Measurements from ENCODE around the gene TOP3B.
A peak's percentile ranks its signal among the peaks of the same experiment; 100 is the strongest.

Gene TOP3B

GRCh38 chr22:21991774-21992173 is 9.2 kb upstream of the TOP3B start:
- Histone ChIP-seq H3K4ac (ENCODE audit: low read depth, low read length) (no peak overlapping the region), H3K79me2 (ENCODE audit: control insufficient read depth, insufficient read depth, low read length) (no peaks in the 10 kb centered on the region), H2BK15ac (replicated peaks; ENCODE audit: low read depth) (no peak overlapping the region), H3K27ac (ENCODE audit: low read depth, low read length) (no peak overlapping the region), H3K4me3 (ENCODE audit: low read length) (no peak overlapping the region), H3K18ac (ENCODE audit: low read length) (no peak overlapping the region), H2BK5ac (ENCODE audit: low read length) (no peak overlapping the region), H3K56ac (ENCODE audit: low read length) (no peak overlapping the region), H3K79me1 (ENCODE audit: low read length) (no peaks in the 10 kb centered on the region), H2AK5ac (ENCODE audit: low read length) (no peak overlapping the region), H4K8ac (ENCODE audit: low read depth, low read length) (no peak overlapping the region), H2BK120ac (ENCODE audit: low read depth, low read length) (no peak overlapping the region), H3K36me3 (ENCODE audit: control insufficient read depth, insufficient read depth, low read length) (no peaks in the 10 kb centered on the region), H3K4me2 (ENCODE audit: low read length) (no peak overlapping the region), H3K9ac (ENCODE audit: low read length) (no peak overlapping the region), H3K27me3 (ENCODE audit: insufficient read depth, low read length, poor library complexity) (no peaks in the 10 kb centered on the region), H3K4me1 (ENCODE audit: control insufficient read depth, low read depth, low read length) (no peaks in the 10 kb centered on the region), H3K23ac (ENCODE audit: low read length) (no peak overlapping the region), H4K5ac (ENCODE audit: low read length) (no peak overlapping the region)
- no CpG with 5 or more reads among the region's 5 CpGs for WGBS (ENCODE audit: extremely low coverage, insufficient coverage, low lambda C conversion rate)
- no peak for DNase-seq

GRCh38 chr22:21991304-21991596 is 8.7 kb upstream of the TOP3B start:
- no peak overlapping the region for H3K23ac ChIP-seq (ENCODE audit: low read length)
- H3K4me1 ChIP-seq (ENCODE audit: control insufficient read depth, low read depth, low read length) = no peaks in the 10 kb centered on the region
- no peak overlapping the region for H2BK5ac ChIP-seq (ENCODE audit: low read length)
- H3K79me2 ChIP-seq (ENCODE audit: control insufficient read depth, insufficient read depth, low read length) = no peaks in the 10 kb centered on the region
- no peak overlapping the region for H3K4ac ChIP-seq (ENCODE audit: low read depth, low read length)
- no peaks in the 10 kb centered on the region for H3K79me1 ChIP-seq (ENCODE audit: low read length)
- H2AK5ac ChIP-seq (ENCODE audit: low read length) = no peak overlapping the region
- H3K18ac ChIP-seq (ENCODE audit: low read length) = no peak overlapping the region
- no peak overlapping the region for H3K9ac ChIP-seq (ENCODE audit: low read length)
- no peak overlapping the region for H2BK120ac ChIP-seq (ENCODE audit: low read depth, low read length)
- no peak overlapping the region for H2BK15ac ChIP-seq (replicated peaks; ENCODE audit: low read depth)
- H3K36me3 ChIP-seq (ENCODE audit: control insufficient read depth, insufficient read depth, low read length) = no peaks in the 10 kb centered on the region
- no peaks in the 10 kb centered on the region for H3K27me3 ChIP-seq (ENCODE audit: insufficient read depth, low read length, poor library complexity)
- H3K4me2 ChIP-seq (ENCODE audit: low read length) = no peak overlapping the region
- H3K56ac ChIP-seq (ENCODE audit: low read length) = no peak overlapping the region
- no peak overlapping the region for H3K4me3 ChIP-seq (ENCODE audit: low read length)
- no peak overlapping the region for H3K27ac ChIP-seq (ENCODE audit: low read depth, low read length)
- H4K8ac ChIP-seq (ENCODE audit: low read depth, low read length) = no peak overlapping the region
- WGBS (ENCODE audit: extremely low coverage, insufficient coverage, low lambda C conversion rate) = no CpG with 5 or more reads among the region's 6 CpGs
- H4K5ac ChIP-seq (ENCODE audit: low read length) = no peak overlapping the region
- DNase-seq = no peak

GRCh38 chr22:21990445-21991303 is 8.1 kb upstream of the TOP3B start:
- H3K56ac ChIP-seq (ENCODE audit: low read length) = no peak overlapping the region
- no peak overlapping the region for H2BK15ac ChIP-seq (replicated peaks; ENCODE audit: low read depth)
- no peak overlapping the region for H3K4me2 ChIP-seq (ENCODE audit: low read length)
- H3K27ac ChIP-seq (ENCODE audit: low read depth, low read length) = no peak overlapping the region
- H4K8ac ChIP-seq (ENCODE audit: low read depth, low read length) = no peak overlapping the region
- H4K5ac ChIP-seq (ENCODE audit: low read length) = no peak overlapping the region
- no peak overlapping the region for H2BK120ac ChIP-seq (ENCODE audit: low read depth, low read length)
- no peak for DNase-seq
- no peaks in the 10 kb centered on the region for H3K79me2 ChIP-seq (ENCODE audit: control insufficient read depth, insufficient read depth, low read length)
- H3K36me3 ChIP-seq (ENCODE audit: control insufficient read depth, insufficient read depth, low read length) = no peaks in the 10 kb centered on the region
- no peaks in the 10 kb centered on the region for H3K4me1 ChIP-seq (ENCODE audit: control insufficient read depth, low read depth, low read length)
- no peak overlapping the region for H2AK5ac ChIP-seq (ENCODE audit: low read length)
- H3K18ac ChIP-seq (ENCODE audit: low read length) = no peak overlapping the region
- WGBS (ENCODE audit: extremely low coverage, insufficient coverage, low lambda C conversion rate) = no CpG with 5 or more reads among the region's 16 CpGs
- H3K23ac ChIP-seq (ENCODE audit: low read length) = no peak overlapping the region
- no peak overlapping the region for H2BK5ac ChIP-seq (ENCODE audit: low read length)
- H3K4ac ChIP-seq (ENCODE audit: low read depth, low read length) = no peak overlapping the region
- no peak overlapping the region for H3K4me3 ChIP-seq (ENCODE audit: low read length)
- H3K79me1 ChIP-seq (ENCODE audit: low read length) = no peaks in the 10 kb centered on the region
- no peaks in the 10 kb centered on the region for H3K27me3 ChIP-seq (ENCODE audit: insufficient read depth, low read length, poor library complexity)
- no peak overlapping the region for H3K9ac ChIP-seq (ENCODE audit: low read length)

GRCh38 chr22:21989049-21989448 is 6.5 kb upstream of the TOP3B start:
- Histone ChIP-seq H3K4me1 (ENCODE audit: control insufficient read depth, low read depth, low read length) (no peaks in the 10 kb centered on the region), H3K4me2 (ENCODE audit: low read length) (no peak overlapping the region), H3K27ac (ENCODE audit: low read depth, low read length) (no peak overlapping the region), H2BK15ac (replicated peaks; ENCODE audit: low read depth) (no peak overlapping the region), H2BK120ac (ENCODE audit: low read depth, low read length) (no peak overlapping the region), H3K56ac (ENCODE audit: low read length) (no peak overlapping the region), H4K8ac (ENCODE audit: low read depth, low read length) (no peak overlapping the region), H3K18ac (ENCODE audit: low read length) (no peak overlapping the region), H3K27me3 (ENCODE audit: insufficient read depth, low read length, poor library complexity) (no peaks in the 10 kb centered on the region), H3K79me1 (ENCODE audit: low read length) (no peaks in the 10 kb centered on the region), H3K36me3 (ENCODE audit: control insufficient read depth, insufficient read depth, low read length) (no peaks in the 10 kb centered on the region), H4K5ac (ENCODE audit: low read length) (no peak overlapping the region), H2AK5ac (ENCODE audit: low read length) (no peak overlapping the region), H3K79me2 (ENCODE audit: control insufficient read depth, insufficient read depth, low read length) (no peaks in the 10 kb centered on the region), H3K4me3 (ENCODE audit: low read length) (no peak overlapping the region), H3K9ac (ENCODE audit: low read length) (no peak overlapping the region), H3K23ac (ENCODE audit: low read length) (no peak overlapping the region), H3K4ac (ENCODE audit: low read depth, low read length) (no peak overlapping the region), H2BK5ac (ENCODE audit: low read length) (no peak overlapping the region)
- no CpG with 5 or more reads among the region's 6 CpGs for WGBS (ENCODE audit: extremely low coverage, insufficient coverage, low lambda C conversion rate)
- no peak for DNase-seq

- H3K23ac ChIP-seq (ENCODE audit: low read length) = no peak overlapping the region
- H2BK15ac ChIP-seq (replicated peaks; ENCODE audit: low read depth) = no peak overlapping the region
- H2BK5ac ChIP-seq (ENCODE audit: low read length) = no peak overlapping the region
- DNase-seq = no peak
- H4K5ac ChIP-seq (ENCODE audit: low read length) = no peak overlapping the region
- no peaks in the 10 kb centered on the region for H3K4me1 ChIP-seq (ENCODE audit: control insufficient read depth, low read depth, low read length)
- no peak overlapping the region for H3K4me2 ChIP-seq (ENCODE audit: low read length)
- no peak overlapping the region for H4K8ac ChIP-seq (ENCODE audit: low read depth, low read length)
- no CpG with 5 or more reads among the region's 5 CpGs for whole genome bisulfite sequencing (ENCODE audit: extremely low coverage, insufficient coverage, low lambda C conversion rate)
- H3K79me1 ChIP-seq (ENCODE audit: low read length) = peaks cover 4% of the 10 kb centered on the region
- peaks cover 7% of the 10 kb centered on the region for H3K79me2 ChIP-seq (ENCODE audit: control insufficient read depth, insufficient read depth, low read length)
- no peak overlapping the region for H3K4ac ChIP-seq (ENCODE audit: low read depth, low read length)
- H3K27me3 ChIP-seq (ENCODE audit: insufficient read depth, low read length, poor library complexity) = no peaks in the 10 kb centered on the region
- H2BK120ac ChIP-seq (ENCODE audit: low read depth, low read length) = no peak overlapping the region
- H3K36me3 ChIP-seq (ENCODE audit: control insufficient read depth, insufficient read depth, low read length) = no peaks in the 10 kb centered on the region
- H3K56ac ChIP-seq (ENCODE audit: low read length) = no peak overlapping the region
- H2AK5ac ChIP-seq (ENCODE audit: low read length) = no peak overlapping the region
- no peak overlapping the region for H3K27ac ChIP-seq (ENCODE audit: low read depth, low read length)
- H3K4me3 ChIP-seq (ENCODE audit: low read length) = no peak overlapping the region
- H3K9ac ChIP-seq (ENCODE audit: low read length) = no peak overlapping the region
- no peak overlapping the region for H3K18ac ChIP-seq (ENCODE audit: low read length)
These were observed 2.6 kb upstream of the TOP3B start for GRCh38 chr22:21985214-21985613.

DNA sequence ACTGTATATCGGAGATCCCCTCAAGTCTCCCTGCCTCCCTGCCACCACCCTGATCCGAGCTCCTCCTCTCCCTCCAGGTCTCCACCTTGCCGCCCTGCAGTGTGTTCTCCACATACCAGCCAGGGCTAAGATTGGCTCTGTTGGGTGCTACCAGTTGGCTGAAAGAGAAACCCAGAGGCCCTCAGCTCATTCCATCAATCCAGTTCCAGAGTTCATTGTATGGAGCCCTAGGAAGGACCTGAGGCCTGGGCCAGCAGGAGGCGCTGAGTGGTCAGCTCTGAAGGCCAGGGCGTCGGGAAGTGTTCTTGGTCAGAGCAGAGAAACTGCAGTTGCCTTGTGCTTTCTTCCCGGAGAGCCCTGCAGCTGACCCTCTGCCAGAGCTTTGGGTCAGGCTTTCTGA is 2.2 kb upstream of the TOP3B start:
- Histone ChIP-seq H3K4me2 (ENCODE audit: low read length) (no peak overlapping the region), H3K79me2 (ENCODE audit: control insufficient read depth, insufficient read depth, low read length) (peaks cover 7% of the 10 kb centered on the region), H3K27me3 (ENCODE audit: insufficient read depth, low read length, poor library complexity) (no peaks in the 10 kb centered on the region), H2BK15ac (replicated peaks; ENCODE audit: low read depth) (no peak overlapping the region), H3K18ac (ENCODE audit: low read length) (no peak overlapping the region), H3K9ac (ENCODE audit: low read length) (no peak overlapping the region), H4K8ac (ENCODE audit: low read depth, low read length) (no peak overlapping the region), H3K79me1 (ENCODE audit: low read length) (peaks cover 4% of the 10 kb centered on the region), H2BK120ac (ENCODE audit: low read depth, low read length) (no peak overlapping the region), H3K4me3 (ENCODE audit: low read length) (no peak overlapping the region), H3K56ac (ENCODE audit: low read length) (no peak overlapping the region), H2AK5ac (ENCODE audit: low read length) (no peak overlapping the region), H4K5ac (ENCODE audit: low read length) (no peak overlapping the region), H3K4ac (ENCODE audit: low read depth, low read length) (no peak overlapping the region), H3K23ac (ENCODE audit: low read length) (no peak overlapping the region), H3K36me3 (ENCODE audit: control insufficient read depth, insufficient read depth, low read length) (no peaks in the 10 kb centered on the region), H3K27ac (ENCODE audit: low read depth, low read length) (no peak overlapping the region), H2BK5ac (ENCODE audit: low read length) (no peak overlapping the region), H3K4me1 (ENCODE audit: control insufficient read depth, low read depth, low read length) (no peaks in the 10 kb centered on the region)
- peak; percentile 81 for DNase-seq
- no CpG with 5 or more reads among the region's 7 CpGs for WGBS (ENCODE audit: extremely low coverage, insufficient coverage, low lambda C conversion rate)

Measured in mesendoderm (in vitro differentiated cells).